ENCODE data around the gene AP3S2. TPM values are rescaled to one million over a fixed set of nuclear protein-coding genes. Genes with fewer than 3 reads are reported as not detected.

Gene AP3S2
- total and polyA plus RNA-seq, 2 of the 8 experiments (the other 6 are each of a cell fraction or from before 2014, with no cell fraction given) = 19.2 to 45.4 TPM

GRCh38 chr15:89820666-89821611 lies 72.9 kb downstream of the AP3S2 start:
- WGBS, 2 experiments (ENCODE audit: extremely low coverage in 1 of 2, insufficient coverage in 1 of 2, insufficient read length in 1 of 2, insufficient replicate concordance in 2 of 2, low coverage in 1 of 2, low lambda C conversion rate in 2 of 2, missing lambda C conversion rate in 1 of 2) = 88% methylated on average over 12 of the region's 12 CpGs; no CpG with 5 or more reads in 1 of the 2 experiments
- Histone ChIP-seq H4K5ac (ENCODE audit: insufficient read length, low read depth, low read length) (no peak overlapping the region), H3K4ac (replicated peaks; ENCODE audit: insufficient read length, low read depth, low read length) (no peak overlapping the region), H3K79me1 (ENCODE audit: low read depth, low read length) (no peaks in the 10 kb centered on the region), H3K23me2 (ENCODE audit: low read depth, low read length) (no peaks in the 10 kb centered on the region), H3K79me2 (ENCODE audit: control insufficient read depth in 1 of 2, insufficient read depth in 2 of 2, low read length in 2 of 2) (no peaks in the 10 kb centered on the region), H2BK120ac (replicated peaks; ENCODE audit: low read depth, low read length) (no peak overlapping the region), H3K27me3 (replicated peaks in 1 of 4; ENCODE audit: control insufficient read depth in 3 of 4, extremely low read depth in 1 of 4, insufficient read depth in 3 of 4, low read length in 3 of 4) (peaks cover 0 to 7% (median 2%) of the 10 kb centered on the region in 4 experiments; a peak in 6 of 7 replicates), H2BK12ac (ENCODE audit: low read depth, low read length) (no peak overlapping the region), H3K18ac (ENCODE audit: extremely low read depth, low read length) (no peak overlapping the region), H3K4me1 (replicated peaks in 1 of 4; ENCODE audit: control insufficient read depth in 3 of 4, insufficient read depth in 4 of 4, low read length in 3 of 4) (peaks cover 0 to 9% (median 2%) of the 10 kb centered on the region in 4 experiments; a peak in 1 of 7 replicates), H2BK5ac (ENCODE audit: low read depth, low read length) (no peak overlapping the region), H3K14ac (ENCODE audit: insufficient read length) (no peak overlapping the region), H2BK20ac (ENCODE audit: low read length) (no peak overlapping the region), H3K23ac (ENCODE audit: insufficient read length) (no peak overlapping the region), H4K91ac (replicated peaks; ENCODE audit: insufficient read length, low read length) (no peak overlapping the region), H3K56ac (replicated peaks; ENCODE audit: insufficient read length, low read depth, low read length) (no peak overlapping the region), H4K8ac (ENCODE audit: extremely low read depth, insufficient read depth, low read length) (no peak overlapping the region), H2AK5ac (ENCODE audit: low read depth, low read length) (no peak overlapping the region), H3K4me2 (ENCODE audit: insufficient read depth in 1 of 2, low read depth in 2 of 2, low read length in 2 of 2) (no peak overlapping the region), H3K4me3 (ENCODE audit: extremely low read depth in 1 of 4, insufficient read depth in 2 of 4, low read depth in 3 of 4, low read length in 4 of 4) (no peak overlapping the region), H3K27ac (ENCODE audit: low read depth, low read length) (no peak overlapping the region), H3K9ac (replicated peaks in 1 of 4; ENCODE audit: extremely low read depth in 1 of 4, low read depth in 3 of 4, low read length in 3 of 4) (no peak overlapping the region), H2BK15ac (ENCODE audit: low read length) (no peak overlapping the region), H3K36me3 (ENCODE audit: control insufficient read depth in 2 of 4, insufficient read depth in 4 of 4, low read length in 3 of 4) (no peaks in the 10 kb centered on the region), H3K9me3 (ENCODE audit: insufficient read depth in 2 of 2, low read depth in 1 of 2, low read length in 1 of 2) (0 out of 4 replicates have a peak, but pooled peaks cover 0 to 1% of the 10 kb centered on the region in 2 experiments), H4K20me1 (replicated peaks in 1 of 2; ENCODE audit: control insufficient read depth in 1 of 2, insufficient read depth in 2 of 2, low read length in 2 of 2) (no peaks in the 10 kb centered on the region), H2AFZ (ENCODE audit: low read length) (no peak overlapping the region)
- POLR2A ChIA-PET (ENCODE audit: partially characterized antibody) = no interaction called here
- FAIRE-seq (no peak), DNase-seq (ENCODE audit: low read depth in 1 of 2, low spot score in 2 of 2) (no peak)
- CTCF ChIA-PET (ENCODE audit: partially characterized antibody) = interaction anchor here (0.6 to 4.3 kb wide), 4 partner anchors 45 to 97 kb away, joined by 3 to 20 read pairs (median 4); no protein-coding TSS in a partner anchor
- TF ChIP-seq EGR1 (IDR thresholded peaks at IDR 0.05; ENCODE audit: borderline replicate concordance, low read depth, low read length) = no peak
- TF ChIP-seq GTF2F1 (IDR thresholded peaks at IDR 0.05; ENCODE audit: borderline replicate concordance, low read depth, low read length) = no peak
- TF ChIP-seq POLR2AphosphoS5 (IDR thresholded peaks at IDR 0.05; ENCODE audit: low read depth, low read length) = no peak
- no peak for TF ChIP-seq CHD1 (IDR thresholded peaks at IDR 0.05; ENCODE audit: low read depth, low read length)
- no peak for TF ChIP-seq RFX5 (IDR thresholded peaks at IDR 0.05; ENCODE audit: borderline replicate concordance, low read depth, low read length)
- TF ChIP-seq BCL11A (IDR thresholded peaks at IDR 0.05; ENCODE audit: low read depth in 2 of 2, low read length in 2 of 2) = no peak
- no peak for TF ChIP-seq SP2 (IDR thresholded peaks at IDR 0.05; ENCODE audit: low read length)
- no peak for TF ChIP-seq TAF7 (optimal IDR thresholded peaks at IDR 0.05; ENCODE audit: borderline replicate concordance, low read depth, low read length)
- no peak for TF ChIP-seq RBBP5 (IDR thresholded peaks at IDR 0.05; ENCODE audit: borderline replicate concordance, low read depth, low read length)
- TF ChIP-seq TBP (IDR thresholded peaks at IDR 0.05; ENCODE audit: low read depth, low read length) = no peak
- no peak for TF ChIP-seq CREB1 (IDR thresholded peaks at IDR 0.05)
- TF ChIP-seq CBX5 (IDR thresholded peaks at IDR 0.05; ENCODE audit: low read depth, low read length) = no peak
